GM18873 (cell line): Measurements from ENCODE around the gene ZNF500.
"Not testable (repeated sequence)": the region's sequence is repeated elsewhere in the genome, so short reads cannot be mapped to it uniquely, and the experiment has no call there.

Experiments
- ATAC-seq: cut with Tn5 transposase; IDR thresholded peaks from one replicate; pipeline ENCODE4 v1.9.1; 2021; ENCODE audit warnings: mild to moderate bottlenecking, moderate library complexity, moderate number of reproducible peaks; ENCODE audit not compliant: unreplicated experiment, low FRiP score

ZNF500 gene

DNA sequence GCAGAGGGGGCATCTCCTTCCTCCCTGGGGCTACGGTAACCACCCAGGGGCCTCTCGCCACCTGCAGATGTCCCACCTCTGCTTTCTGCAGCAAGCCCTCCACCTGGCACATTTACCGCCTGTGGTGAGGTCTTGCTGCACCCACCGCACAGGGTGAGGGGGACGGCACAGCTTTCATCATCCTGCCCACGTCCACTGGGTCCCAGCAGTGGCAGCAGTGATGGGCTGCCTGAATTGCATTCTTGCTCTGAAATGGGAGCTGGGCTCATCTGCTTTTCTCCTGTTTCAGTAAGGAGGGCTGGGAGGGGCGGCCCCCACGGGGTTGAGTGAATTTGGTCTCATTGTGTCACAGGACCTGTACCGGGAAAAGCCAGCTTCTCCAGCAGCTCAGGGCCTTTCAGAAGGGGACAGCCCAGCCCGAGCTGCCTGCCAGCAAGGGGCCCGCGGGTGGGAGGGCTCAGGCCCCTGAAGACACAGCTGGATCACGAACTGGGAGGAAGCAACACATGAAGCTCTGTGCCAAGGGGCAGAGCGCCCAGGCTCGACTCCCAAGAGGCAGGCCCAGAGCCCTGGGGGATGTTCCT, 19.9 kb downstream of the ZNF500 start:
- no peak for ATAC-seq

DNA sequence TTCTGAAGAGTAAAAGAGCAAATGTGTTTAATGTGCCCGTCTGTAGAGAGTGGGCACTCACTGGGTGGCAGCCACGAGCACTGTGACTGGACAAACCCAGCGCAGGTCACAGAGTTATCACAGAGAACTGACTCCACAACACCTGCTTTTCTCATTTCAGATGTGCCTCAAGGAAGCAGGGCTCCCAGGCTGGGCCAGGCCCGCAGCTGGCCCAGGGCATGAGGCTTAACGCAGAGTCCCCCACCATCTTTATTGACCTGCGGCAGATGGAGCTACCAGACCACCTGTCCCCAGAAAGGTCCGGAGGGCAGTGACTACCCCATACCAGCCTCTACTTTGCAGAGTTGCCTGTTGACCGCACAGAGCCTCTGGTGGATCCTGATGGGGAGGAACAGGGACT, 20.7 kb downstream of the ZNF500 start:
- ATAC-seq: no peak

DNA sequence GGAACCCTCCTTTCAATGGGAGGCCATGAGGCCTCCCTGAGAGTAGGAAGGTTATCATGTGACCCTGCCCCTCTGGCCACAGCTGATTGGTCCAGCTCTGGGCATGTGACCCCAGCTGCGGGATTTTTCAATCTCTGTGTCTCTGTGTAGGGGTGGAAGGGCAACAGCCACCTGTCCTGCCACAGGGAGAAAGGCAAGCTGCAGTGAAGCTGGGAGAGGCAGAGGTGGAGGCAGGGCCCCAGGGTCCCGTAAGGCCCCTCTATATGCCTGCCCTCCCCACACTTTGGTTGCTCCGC, 21.7 kb downstream of the ZNF500 start:
- no peak for ATAC-seq

GRCh38 chr16:4744555-4745273, 22.2 kb downstream of the ZNF500 start:
- no peak for ATAC-seq

DNA sequence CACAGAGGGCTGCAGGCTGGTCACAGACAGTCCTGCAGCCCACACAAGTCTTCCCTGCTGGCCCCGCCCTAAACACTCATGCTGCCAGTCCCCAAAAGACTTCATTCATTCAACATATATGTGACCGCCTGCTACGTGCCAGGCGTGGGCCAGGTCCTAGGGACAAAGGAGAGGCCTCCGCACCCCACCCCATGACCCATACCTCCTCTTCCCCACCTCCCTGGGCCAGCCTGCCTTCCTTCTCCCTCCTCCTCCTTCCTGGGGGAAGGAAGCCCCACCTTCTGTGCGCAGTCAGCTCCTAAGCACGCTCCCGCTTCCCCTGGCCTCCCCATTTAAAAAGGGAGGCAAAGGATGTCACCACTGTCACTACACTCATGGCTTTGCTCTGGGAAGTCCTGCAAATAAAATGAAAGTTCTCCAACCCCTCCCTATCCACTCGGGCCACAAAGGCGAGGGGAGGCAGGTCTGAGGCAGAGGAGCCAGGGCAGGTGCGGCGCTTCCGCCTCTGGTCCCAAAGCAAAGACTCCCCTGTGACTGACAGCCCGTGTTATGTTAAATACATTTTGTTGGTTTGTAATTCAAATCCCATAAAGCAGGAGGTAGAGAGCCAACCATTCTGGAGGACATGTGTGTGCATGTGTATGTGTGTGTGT, 23.6 kb downstream of the ZNF500 start:
- no peak for ATAC-seq

DNA sequence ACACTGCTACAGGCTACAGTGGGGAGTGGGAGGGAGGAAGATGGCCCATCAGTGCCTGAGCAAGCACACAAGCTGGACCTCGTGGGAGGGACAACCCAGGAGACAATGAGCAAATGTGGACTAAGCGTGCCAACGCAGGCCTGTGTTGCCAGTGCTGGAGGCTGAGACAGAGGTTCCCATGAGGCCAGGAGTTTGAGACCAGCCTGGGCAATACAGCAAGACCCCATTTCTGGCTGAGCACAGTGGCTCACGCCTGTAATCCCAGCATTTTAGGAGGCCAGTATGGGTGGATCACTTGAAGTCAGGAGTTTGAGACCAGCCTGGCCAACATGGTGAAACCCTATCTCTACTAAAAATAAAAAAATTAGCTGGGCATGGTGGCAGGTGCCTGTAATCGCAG, 28.6 kb downstream of the ZNF500 start:
- ATAC-seq: not testable (repeated sequence)

- no peak for ATAC-seq
Observed at GRCh38 chr16:4737545-4737944, 29.4 kb downstream of the ZNF500 start.

GRCh38 chr16:4736546-4736945, 30.4 kb downstream of the ZNF500 start:
- no peak for ATAC-seq

DNA sequence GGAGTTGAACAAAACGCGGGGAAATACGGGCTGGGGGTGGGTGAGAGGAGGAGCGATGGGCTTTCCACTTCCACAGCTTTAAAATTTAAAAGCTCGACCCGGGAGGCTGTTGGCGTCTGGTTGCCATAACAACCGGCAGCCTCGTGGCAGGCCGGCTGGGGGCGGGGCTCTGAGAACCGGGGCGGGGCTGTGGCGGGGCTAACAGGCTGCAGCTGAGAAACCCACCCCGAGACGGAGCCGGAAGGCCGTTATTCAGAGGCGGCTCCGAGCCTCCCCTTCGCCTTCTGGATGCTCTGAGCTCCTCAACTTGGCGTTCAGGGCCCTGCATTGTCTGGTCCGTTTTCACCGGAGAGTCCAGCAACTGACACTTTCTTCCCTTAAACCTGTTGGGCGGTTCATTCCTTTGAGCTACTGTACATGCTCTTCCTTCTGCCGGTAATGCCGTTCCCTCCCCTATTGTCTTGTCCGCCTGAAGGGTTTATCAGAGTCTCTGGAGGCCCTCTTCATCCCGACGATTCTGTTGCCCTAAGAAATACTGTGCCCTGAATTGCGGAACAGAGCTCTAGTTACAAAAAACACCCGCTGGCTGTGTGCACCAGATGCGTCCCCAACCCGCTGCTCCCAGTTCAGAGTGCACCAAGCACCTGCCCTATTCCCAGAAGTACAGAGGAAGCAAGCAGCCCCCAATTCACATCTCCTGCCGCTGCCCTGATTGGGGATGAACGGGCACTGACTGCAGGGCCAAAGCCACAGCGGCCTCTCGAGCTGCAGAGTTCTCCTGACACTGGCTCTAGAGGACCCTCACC, 32.0 kb downstream of the ZNF500 start:
- peak; percentile 25 for ATAC-seq

- peak; percentile 75 for ATAC-seq
Observed at GRCh38 chr16:4734063-4734729, 32.8 kb downstream of the ZNF500 start, which contains the start of the genes ANKS3 and DNAAF8. ANKS3 (minus strand) TSS chr16:4734271; CDS start chr16:4730149, 4,122 bp downstream. DNAAF8 (plus strand) TSS chr16:4734537; CDS start chr16:4736515, 1,978 bp downstream.

- ATAC-seq: no peak
Observed at GRCh38 chr16:4733747-4734062, 33.3 kb downstream of the ZNF500 start.

DNA sequence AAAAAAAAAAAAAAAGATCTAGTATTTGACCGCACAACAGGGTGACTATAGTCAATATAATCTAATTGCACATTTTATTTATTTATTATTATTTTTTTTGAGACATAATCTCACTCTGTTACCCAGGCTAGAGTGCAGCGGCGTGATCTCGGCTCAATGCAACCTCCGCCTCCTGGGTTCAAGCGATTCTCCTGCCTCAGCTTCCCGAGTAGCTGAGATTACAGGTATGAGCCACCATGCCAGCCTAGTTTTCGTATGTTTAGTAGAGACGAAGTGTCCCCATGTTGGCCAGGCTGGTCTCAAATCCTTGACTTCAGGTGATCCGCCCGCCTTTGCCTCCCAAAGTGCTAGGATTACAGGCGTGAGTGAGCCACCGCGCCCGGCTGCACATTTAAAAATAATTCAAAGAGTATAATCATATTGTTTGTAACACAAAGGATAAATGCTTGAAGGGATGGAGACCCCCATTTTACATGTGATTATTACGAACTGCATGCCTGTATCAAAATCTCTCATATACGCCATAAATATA, 33.7 kb downstream of the ZNF500 start:
- no peak for ATAC-seq

GRCh38 chr16:4729876-4730275, 37.1 kb downstream of the ZNF500 start:
- no peak for ATAC-seq

GRCh38 chr16:4728676-4729075, 38.3 kb downstream of the ZNF500 start:
- ATAC-seq: no peak

GRCh38 chr16:4726616-4727015, 40.3 kb downstream of the ZNF500 start:
- no peak for ATAC-seq

GRCh38 chr16:4724661-4725270, 42.2 kb downstream of the ZNF500 start:
- no peak for ATAC-seq

GRCh38 chr16:4723071-4723767, 43.7 kb downstream of the ZNF500 start:
- ATAC-seq: no peak

DNA sequence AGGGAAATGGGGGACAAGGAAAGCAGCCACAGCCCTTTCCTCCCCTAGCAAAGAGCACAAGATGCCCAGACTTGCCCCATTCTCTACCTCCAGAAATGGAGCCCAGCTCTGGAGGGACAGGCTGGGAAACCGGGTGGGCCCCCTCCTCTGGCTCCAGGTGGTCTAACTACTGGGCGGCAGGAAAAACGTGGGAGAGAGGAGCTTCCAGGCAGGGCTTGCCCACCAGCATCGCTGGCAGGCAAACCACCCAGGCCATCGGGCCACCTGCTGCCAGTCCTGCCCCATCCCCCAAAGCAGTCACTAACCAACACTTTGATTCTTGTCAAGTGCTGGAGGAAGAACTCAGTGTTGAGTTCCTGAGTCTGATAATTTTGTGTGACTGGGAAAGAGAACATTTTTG, 48.5 kb downstream of the ZNF500 start:
- ATAC-seq: no peak

DNA sequence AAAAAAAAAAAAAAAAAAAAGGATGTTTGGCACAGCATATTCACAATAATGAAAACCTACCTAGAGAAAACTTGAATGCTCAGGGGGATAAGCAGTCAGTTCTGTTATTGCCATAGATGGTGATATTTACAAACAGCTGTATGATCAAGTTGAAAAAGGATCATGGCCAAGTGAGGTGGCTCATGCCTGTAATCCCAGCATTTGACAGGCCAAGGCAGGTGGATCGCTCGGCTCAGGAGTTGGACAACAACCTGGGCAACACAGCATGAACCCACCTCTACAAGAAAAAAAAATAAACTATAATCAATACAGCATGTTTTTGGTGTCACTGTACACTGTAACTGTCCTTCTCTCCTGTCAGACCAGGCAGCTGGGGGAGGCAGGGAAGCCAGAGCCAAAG, 52.0 kb downstream of the ZNF500 start:
- ATAC-seq: no peak
